ENCODE data around the gene IGDCC3. TPM values are rescaled to one million over a fixed set of nuclear protein-coding genes. Genes with fewer than 3 reads are reported as not detected.
A peak's percentile ranks its signal among the peaks of the same experiment; 100 is the strongest.
"Not testable (repeated sequence)": the region's sequence is repeated elsewhere in the genome, so short reads cannot be mapped to it uniquely, and the experiment has no call there.

Gene IGDCC3
- total RNA-seq, 2 donors from 2014 or later = 0.09 TPM; not detected in 1

DNA sequence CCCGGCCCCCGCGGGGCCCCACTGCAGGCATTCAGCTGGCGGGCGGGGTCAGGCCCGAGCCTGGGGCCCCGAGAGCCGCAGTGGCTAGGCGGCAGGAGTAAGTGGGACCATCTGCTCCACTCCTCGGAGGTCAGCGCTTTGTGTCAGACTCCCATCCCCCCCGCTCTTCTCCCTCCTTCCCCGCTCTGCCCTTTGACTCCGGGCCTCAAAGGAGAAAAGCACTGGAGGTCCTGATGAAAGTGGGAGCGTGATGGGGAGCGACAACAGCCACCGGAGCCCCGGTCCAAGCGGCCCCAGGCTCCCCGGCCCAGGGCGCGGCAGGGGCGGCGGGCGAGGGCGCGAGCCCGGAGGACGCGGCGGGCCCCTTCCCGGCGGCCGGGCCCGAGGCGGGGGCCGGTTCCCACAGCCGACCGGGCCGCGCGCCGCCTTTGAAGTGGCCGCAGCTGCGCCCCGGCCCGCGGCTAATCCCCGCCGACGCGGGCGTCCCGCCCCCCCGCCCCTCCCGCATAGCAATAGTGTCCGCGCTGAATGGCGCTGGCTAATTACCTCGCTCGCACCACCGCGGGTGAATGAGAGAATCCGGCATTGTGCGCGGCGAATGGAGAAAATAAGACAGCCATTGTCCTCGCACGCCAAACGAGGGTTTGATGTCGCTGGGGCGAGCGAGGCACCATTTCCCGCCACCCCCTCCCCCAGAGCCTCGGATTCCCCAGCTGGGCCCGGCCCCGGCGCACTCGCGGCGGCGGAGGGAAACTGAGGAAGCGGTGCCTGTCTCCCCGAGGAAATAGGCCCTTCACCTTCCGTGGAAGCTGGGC, 22.4 kb downstream of the IGDCC3 start:
- peak; percentile 23 to 61 for ATAC-seq
- DNase-seq = no peak
- intact Hi-C loops (cut with DNase I) = no loop called here

DNA sequence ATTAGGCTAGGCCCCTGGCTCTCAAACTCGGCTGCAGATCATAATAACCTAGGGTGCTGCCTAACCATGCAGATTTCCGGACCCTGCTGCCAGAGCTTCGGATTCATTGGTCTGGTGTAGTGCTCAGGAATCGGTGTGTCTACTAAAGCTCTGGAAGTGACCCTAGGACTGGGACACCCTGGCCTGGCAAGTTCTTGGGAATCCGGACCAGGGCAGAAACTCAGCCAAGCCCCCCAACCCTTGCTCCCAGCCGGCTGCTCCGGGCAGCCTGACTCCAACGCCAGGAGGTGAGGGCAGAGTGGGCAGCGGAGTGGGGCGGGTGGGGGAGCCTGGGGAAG, 23.0 kb downstream of the IGDCC3 start:
- intact Hi-C loops (cut with DNase I) = no loop called here
- ATAC-seq = no peak
- DNase-seq = no peak

DNA sequence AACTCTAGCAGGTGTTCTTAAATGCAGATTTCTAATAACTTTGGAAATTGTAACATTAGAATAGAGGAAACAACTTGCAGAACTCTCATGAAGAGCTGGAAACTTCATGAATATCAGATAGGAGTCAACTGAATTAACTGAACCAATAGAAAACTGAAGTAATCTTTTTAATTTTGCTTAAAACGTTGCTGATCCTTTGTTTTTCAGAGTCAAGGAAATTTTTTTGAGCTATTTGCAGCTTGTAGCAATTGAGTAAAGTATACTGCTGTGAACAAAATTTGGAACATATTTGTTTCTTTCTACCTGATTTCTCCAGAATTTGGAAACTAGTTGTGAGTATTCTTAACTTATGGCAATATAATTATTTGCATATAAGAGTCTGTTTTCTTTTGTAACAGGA, 25.8 kb downstream of the IGDCC3 start:
- ATAC-seq; DNase-seq; intact Hi-C loops (cut with DNase I): not testable (repeated sequence)

DNA sequence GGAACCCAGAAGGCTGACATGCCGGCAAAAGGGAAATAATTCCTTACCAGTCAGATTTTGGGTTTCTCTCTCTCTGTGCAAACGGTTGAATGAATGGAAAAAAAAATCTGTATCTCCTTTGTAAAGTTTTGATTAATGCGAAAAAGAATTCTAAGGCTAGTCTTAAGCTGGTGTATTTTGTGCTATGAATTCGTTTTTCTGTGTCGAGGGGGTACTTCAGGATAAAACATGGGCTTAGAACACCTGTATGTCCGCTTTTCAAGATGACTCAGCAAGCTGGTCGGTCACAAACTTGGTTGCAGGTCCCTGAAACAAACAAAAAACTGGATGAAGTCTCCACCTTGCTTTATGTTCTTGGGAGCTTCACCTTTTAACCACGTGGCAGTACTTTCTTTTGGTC, 28.5 kb downstream of the IGDCC3 start:
- ATAC-seq = no peak
- intact Hi-C loops (cut with DNase I) = no loop called here
- no peak for DNase-seq

DNA sequence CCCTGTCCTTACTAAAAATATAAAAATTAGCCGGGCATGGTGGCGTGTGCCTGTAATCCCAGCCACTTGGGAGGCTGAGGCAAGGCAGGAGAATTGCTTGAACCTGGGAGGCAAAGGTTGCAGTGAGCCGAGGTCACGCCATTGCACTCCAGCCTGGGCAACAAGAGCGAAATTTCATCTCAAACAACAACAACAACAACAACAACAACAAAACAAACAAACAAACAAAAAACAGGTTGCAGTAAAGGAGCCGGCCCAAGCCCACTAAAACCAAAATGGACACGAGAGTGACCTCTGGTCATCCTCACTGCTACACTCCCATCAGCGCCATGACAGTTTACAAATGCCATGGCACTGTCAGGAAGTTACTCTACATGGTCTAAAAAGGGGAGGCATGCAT, 30.0 kb downstream of the IGDCC3 start:
- intact Hi-C loops (cut with DNase I); ATAC-seq; DNase-seq: not testable (repeated sequence)

DNA sequence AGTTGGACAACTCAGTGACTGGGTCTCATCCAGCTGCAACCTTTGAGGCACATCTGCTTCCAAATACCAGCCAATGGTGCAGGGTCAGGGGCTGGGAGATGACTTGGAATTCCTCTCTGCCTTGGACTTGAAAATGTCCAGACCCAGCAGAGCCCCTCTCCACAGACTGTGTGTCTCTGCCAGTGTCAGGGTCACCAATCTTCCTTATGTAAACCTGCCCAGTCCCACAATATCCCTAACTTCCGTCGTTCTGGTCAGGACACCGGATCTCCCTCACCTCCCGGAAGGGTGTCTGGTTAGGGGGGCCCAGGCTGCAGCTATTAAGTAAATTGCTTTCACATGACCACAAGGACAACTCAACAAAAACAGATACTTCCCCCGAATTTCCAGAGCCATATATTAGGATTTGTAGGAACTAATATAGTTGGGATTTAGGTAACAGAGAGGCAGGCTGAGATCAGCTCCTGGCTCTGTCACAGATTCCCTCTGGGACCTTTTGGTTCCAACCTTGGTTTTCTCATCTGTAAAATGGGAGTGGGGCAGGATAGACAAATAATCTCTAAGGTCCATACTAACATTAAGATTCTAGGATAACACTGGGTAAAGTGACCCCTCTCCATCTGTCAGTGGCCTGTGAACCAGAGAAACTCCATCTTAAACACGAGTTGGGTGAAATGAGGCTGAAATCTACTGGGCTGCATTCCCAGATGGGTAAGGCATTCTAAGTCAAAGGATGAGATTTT, 30.8 kb downstream of the IGDCC3 start:
- intact Hi-C loops (cut with DNase I) = no loop called here
- no peak for ATAC-seq
- no peak for DNase-seq

DNA sequence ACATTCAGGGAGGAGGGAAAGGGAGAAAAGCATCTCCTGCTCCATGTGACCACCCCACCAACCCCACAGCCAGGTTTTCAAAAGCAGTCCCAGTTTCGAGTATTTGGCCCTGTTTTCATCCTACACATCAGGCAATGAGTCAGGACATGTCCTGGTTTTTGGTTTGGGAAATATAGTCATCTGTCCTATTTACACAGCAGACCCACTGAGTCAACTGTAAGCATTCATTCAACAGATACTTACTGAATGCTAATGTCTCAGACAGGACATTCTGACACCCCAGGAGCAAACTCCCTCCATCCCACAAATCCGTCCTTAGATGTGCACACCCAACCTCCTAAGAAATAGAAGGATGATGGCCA, 32.9 kb downstream of the IGDCC3 start:
- ATAC-seq (no peak), DNase-seq (no peak)
- intact Hi-C loops (cut with DNase I) = no loop called here

DNA sequence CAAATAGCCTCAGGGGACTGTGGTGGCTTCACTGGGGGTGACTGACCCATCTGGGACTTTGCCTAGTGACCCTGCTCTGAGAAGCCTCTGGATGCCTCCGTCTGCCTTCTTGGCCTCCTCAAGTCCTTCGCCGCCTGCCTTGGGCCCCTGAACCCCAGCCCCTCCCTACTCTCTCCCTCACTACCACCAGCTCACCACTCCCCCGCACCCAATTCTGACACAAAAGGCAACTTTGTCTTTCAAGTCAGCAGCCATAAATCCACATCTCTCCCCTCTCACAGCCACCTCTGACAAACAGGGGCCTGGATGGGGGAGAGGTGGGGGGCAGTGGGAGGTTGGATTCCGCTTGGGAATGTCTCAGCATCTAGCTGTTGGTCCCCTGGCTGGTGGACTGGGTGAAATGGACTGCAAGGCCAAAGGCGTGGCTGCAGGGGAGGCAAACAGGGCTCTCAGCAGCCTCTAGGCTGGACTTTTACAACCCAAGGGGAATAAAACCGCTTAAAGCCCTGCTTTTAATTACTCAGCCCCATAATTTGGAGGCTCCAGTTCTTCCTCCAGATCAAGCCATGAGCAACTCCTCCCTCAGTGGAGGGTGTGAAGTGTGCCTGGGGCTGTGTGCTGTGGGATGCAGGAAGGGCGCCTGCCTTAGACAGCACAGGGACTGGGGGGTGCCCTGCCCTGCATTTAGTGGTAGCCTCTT, 33.4 kb downstream of the IGDCC3 start:
- DNase-seq = no peak
- intact Hi-C loops (cut with DNase I) = no loop called here
- ATAC-seq = no peak

DNA sequence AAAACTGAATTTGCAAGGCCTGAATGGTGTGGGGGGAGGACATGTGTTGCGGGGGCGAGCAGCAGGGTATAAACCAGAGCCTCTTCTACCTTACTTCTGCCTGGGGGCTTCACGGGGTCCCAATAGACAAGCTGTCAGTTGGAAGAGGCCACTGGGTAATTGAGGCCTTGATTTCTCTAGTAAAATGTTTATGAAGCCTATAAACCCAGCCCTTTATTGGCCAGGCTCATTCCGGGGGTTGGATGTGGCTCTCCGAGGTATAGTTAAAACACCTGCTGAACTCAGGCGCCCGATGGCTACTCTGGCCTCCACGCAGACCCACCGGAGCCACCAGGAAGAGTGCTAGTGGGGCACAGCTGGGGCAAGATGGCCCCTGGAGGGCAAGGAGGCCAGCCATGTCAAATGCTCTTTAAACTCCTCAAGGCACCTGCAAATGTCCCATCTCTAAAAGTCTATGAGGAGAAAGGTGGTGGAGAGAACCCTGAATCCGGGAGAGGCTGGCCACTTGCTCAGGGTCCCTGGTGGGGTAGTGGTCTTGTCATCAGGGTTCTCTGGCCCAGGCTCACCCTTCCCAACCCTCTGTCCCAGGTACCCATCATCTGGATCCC, 34.3 kb downstream of the IGDCC3 start:
- intact Hi-C loops (cut with DNase I) = no loop called here
- DNase-seq (no peak), ATAC-seq (no peak)

DNA sequence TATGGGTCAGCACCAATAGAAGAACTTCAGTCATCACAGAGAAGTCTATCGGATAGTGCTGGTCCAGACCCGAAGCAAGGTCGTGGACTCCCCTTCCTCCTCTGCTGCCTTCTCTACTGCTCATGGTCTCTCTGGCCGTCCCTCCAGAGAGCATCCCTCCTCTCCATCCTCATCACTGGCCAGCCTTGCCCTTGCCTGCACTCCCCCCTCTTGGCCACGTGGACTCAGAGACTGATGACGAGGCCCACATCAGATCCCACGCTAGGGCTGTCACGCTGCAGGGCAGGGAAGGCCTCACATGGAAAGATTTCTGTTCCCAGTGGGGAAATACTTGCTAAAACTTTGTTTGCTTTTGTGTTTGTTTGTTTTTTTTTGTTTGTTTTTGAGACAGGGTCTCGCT, 35.3 kb downstream of the IGDCC3 start:
- ATAC-seq (no peak), DNase-seq (no peak)
- intact Hi-C loops (cut with DNase I) = no loop called here

DNA sequence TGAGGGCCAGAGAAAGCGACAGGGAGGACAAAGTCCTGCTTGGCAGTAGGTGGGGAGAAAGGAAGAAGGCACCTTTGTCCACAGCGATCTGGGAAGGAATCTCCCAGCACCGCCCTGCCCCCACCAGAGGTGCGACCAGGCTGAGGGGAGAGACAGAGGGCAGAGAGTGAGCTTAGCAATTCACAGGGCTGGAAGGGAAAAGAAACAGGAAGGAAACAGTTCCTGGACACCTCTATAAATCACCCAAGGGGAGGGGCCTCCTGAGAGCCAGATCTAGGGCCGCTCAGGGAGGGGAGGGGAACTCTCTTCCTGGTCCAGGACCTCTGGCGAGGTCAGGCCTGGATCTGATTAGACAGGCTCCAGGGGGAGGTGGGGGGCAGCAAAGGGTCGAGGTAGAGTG, 37.9 kb downstream of the IGDCC3 start:
- no peak for DNase-seq
- ATAC-seq = no peak
- intact Hi-C loops (cut with DNase I) = no loop called here

DNA sequence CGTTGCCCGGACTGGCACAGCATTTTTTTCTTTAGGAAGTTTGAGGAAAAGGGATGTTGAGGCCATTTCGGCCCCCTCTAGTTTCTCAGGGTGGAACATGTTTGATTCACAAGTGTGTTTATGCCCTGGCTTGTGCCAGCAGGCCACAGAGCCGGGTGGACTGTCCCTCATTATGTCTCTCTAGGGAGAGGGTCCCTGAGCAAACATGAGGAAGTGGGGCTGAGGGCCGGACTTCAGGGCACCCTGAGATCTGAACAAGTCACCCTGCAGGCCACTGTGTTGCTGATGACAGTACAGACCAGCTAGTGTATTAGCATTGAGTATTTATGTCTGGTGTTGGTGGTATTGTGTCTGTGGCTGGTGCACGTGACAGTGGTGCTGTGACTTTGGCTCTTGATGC, 38.4 kb downstream of the IGDCC3 start:
- intact Hi-C loops (cut with DNase I) = no loop called here
- ATAC-seq = no peak
- no peak for DNase-seq

DNA sequence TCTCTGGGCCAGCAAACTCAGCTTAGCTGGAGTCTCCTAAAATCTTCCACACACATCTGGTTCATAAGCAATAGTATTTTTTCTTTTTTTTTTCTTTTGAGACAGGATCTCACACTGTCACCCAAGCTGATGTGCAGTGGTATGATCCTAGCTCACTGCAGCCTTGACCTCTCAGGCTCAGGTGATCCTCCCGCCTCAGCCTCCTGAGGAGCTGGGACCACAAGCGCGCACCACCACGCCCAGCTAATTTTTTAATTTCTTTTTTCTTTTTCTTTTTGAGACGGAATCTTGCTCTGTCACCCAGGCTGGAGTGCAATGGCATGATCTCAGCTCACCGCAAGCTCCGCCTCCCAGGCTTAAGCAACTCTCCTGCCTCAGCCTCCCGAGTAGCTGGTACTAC, 39.0 kb downstream of the IGDCC3 start:
- intact Hi-C loops (cut with DNase I) = no loop called here
- no peak for DNase-seq
- no peak for ATAC-seq

DNA sequence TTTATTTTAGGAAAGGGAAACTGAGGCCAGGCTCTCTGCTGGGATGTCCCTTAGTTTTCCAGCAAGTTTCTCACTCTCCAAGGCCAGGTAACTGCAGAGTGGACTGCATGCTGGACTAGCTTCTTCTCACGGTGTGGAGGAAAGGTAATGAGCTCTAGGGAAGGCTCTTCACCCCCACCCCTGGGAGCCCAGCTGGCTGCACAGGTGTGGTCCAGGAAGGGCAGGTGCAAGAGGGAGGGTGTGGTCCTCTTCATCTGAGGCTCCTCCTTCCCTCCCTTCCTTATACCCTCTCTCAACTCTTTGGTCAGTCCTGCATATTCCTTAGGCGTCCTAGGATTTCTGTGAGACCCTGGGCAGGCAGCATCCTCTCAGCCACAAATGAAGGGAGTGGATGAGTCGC, 39.4 kb downstream of the IGDCC3 start:
- no peak for ATAC-seq
- intact Hi-C loops (cut with DNase I) = no loop called here
- no peak for DNase-seq

DNA sequence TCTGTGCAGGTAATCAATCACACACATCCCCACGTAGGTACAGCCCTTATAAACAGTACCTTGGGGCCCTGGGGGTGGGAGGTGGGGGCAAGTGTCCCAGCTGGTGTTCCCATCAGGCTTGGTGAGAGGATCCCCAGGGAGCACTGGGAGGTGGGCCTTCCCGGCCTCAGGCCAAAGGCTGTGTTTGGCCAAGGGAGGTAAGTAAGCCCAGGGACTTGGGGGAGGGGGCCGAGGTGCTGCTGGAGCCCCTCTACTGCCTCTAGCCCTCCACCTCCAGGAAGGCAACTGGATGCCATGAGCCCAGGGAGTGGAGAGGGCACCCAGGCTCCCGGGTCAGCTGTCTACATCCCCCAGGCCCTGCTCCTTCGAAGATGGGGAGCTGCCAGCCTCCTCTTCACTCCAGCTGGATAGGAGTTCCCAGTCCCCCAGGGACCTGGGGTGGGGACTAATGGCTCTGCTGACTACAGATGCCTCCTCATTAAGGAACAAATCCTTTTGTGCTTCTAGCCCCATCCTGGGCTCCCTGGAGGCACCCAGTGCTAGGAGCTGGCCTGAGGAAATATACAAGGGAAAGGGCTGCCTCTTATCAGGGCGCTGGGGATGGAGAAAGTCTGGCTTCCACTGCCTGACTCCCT, 40.2 kb downstream of the IGDCC3 start:
- DNase-seq (no peak), ATAC-seq (no peak)
- intact Hi-C loops (cut with DNase I) = no loop called here

DNA sequence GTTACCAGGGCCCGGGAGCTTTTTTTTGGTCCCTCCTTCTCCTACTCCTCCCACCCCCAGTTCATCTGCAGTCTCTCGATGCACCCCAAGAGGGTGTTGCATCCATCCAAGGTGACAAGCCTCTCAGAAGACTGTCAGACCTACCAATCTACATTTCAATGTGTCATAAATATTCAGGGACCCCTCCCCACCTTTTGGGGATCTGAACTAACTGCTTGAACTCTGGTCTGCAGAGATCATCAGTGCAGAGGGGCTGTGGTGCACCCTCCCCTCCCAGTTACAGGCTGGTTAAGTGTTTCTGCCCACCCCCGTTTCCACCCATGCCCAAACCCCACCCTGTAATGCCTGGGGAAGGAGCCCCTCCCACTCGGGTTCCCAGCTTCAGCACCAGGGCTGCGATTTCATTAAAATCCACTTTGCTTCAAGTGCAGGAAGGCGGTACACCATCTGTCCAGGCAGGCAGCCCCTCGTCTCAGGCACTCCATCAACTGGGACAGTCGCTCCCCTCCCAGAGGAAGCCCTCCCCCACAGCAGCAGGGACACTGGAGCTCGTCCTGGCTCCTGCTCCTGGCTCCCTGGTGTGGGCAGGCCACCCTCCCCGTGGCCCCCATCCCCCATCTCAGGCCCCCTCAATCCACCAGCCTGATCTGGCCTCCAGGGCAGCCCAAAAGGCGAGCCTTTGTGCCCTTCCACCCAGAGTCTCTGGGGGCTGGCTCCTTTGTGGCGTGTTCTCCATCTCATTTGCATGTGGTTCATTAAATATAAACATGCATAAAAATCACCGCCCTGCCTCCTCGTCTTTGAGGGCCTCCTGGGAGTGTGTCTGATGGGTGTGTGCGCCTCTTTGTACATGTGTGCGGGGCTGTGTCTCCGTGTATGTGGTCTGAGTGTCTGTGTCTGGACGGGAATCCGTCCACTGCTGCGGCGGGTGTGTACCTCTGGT, 41.0 kb downstream of the IGDCC3 start:
- ATAC-seq (no peak), DNase-seq (no peak)
- intact Hi-C loops (cut with DNase I) = no loop called here

DNA sequence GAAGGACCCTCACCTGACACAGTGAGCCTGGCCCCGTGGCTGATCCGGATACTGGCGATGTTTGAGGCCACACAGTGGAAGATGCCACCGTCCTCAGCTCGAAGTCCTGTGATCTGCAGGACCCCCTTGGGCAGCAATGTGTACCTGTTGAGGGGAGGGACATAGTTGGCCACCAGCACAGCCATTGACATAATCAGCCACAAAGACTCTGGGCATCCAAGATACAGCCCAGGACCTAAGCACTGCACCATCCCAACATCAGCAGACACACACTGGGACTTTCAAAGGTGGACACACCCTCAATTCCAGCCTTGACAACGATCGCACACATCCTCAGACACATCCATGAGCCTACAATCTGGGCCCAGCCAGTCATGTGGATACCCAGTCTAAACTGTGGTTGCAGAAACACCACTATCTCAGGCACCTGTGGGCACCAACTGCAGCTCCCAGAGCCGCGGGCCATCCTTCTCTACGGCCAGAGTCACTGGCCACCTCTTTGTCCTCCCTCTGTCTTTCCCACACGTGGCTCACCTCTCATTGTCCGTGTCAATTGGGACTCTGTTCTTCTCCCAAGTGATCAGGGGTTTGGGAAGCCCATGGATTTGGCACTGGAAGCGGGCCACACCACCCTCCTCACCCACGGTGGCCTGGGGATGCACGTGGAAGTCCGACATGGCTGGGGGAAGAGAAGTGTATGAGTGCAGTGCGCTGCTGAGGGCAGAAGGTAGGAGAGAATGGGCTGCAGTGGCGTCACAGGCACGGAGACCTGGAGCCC, 42.3 kb downstream of the IGDCC3 start:
- intact Hi-C loops (cut with DNase I) = no loop called here
- no peak for DNase-seq
- no peak for ATAC-seq
